ENCODE data around the gene ZNF683.
"Not testable (repeated sequence)": the region's sequence is repeated elsewhere in the genome, so short reads cannot be mapped to it uniquely, and the experiment has no call there.

Gene ZNF683

GRCh38 chr1:26372611-26373010 is at the start of gene ZNF683:
Gene ZNF683, minus strand, starts transcription at chr1:26372750. Its CDS starts 4,179 bp downstream, at chr1:26368571.
- H3K79me2 ChIP-seq (ENCODE audit: low read length); H3F3A ChIP-seq (ENCODE audit: insufficient read depth, low read length); H3K4me3 ChIP-seq (ENCODE audit: low read length); H3K9ac ChIP-seq (ENCODE audit: low read length); H3K9me2 ChIP-seq (replicated peaks; ENCODE audit: insufficient read depth, low read length); H3K4me2 ChIP-seq (ENCODE audit: low read depth, low read length); H3K27ac ChIP-seq (ENCODE audit: low read length); H3K36me3 ChIP-seq (replicated peaks; ENCODE audit: insufficient read depth, low read length); H3K9me3 ChIP-seq (replicated peaks; ENCODE audit: insufficient read depth, low read length); DNase-seq; H2AFZ ChIP-seq (ENCODE audit: low read length); H3K4me1 ChIP-seq (ENCODE audit: low read length); H4K20me1 ChIP-seq (ENCODE audit: insufficient read depth, low read length): not testable (repeated sequence)
- peaks cover 13% of the 10 kb centered on the region for H3K27me3 ChIP-seq (replicated peaks; ENCODE audit: insufficient read depth, low read length)

DNA sequence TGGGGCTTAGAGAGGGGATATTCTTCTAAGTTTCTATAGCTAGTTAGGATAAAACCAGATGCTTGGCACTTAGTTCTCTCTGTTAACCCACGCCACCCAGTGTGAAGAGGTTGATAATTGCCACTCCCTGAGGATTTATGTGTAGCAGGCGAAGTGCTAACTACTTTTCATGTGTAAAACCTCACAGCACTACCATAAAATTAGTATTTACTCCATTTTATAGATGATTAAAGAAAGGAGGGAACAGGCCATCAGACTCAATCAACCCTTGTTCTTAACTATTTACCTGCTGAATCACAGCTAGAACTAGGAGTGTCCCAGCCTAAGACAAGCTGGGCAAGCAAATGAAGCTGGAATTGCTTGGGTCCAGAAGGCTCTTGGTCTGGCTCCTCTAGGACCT is 46.9 kb upstream of the ZNF683 start:
- TF ChIP-seq EZH2phosphoT487 (IDR thresholded peaks at IDR 0.05; ENCODE audit: low read length), result no peak
- TF ChIP-seq, protein P1, sequence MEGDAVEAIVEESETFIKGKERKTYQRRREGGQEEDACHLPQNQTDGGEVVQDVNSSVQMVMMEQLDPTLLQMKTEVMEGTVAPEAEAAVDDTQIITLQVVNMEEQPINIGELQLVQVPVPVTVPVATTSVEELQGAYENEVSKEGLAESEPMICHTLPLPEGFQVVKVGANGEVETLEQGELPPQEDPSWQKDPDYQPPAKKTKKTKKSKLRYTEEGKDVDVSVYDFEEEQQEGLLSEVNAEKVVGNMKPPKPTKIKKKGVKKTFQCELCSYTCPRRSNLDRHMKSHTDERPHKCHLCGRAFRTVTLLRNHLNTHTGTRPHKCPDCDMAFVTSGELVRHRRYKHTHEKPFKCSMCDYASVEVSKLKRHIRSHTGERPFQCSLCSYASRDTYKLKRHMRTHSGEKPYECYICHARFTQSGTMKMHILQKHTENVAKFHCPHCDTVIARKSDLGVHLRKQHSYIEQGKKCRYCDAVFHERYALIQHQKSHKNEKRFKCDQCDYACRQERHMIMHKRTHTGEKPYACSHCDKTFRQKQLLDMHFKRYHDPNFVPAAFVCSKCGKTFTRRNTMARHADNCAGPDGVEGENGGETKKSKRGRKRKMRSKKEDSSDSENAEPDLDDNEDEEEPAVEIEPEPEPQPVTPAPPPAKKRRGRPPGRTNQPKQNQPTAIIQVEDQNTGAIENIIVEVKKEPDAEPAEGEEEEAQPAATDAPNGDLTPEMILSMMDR (IDR thresholded peaks at IDR 0.05; ENCODE audit: low read length), result no peak
- TF ChIP-seq EZH2 (optimal IDR thresholded peaks at IDR 0.05; ENCODE audit: low read depth, low read length), result no peak
- Histone ChIP-seq H3F3A (ENCODE audit: insufficient read depth, low read length) (no peaks in the 10 kb centered on the region), H3K79me2 (ENCODE audit: low read length) (no peaks in the 10 kb centered on the region), H3K27me3 (replicated peaks; ENCODE audit: insufficient read depth, low read length) (peaks cover 34% of the 10 kb centered on the region), H2AFZ (ENCODE audit: low read length) (no peak overlapping the region), H3K4me2 (ENCODE audit: low read depth, low read length) (no peak overlapping the region), H4K20me1 (ENCODE audit: insufficient read depth, low read length) (no peaks in the 10 kb centered on the region), H3K9me2 (replicated peaks; ENCODE audit: insufficient read depth, low read length) (no peaks in the 10 kb centered on the region), H3K9me3 (replicated peaks; ENCODE audit: insufficient read depth, low read length) (no peaks in the 10 kb centered on the region), H3K36me3 (replicated peaks; ENCODE audit: insufficient read depth, low read length) (no peaks in the 10 kb centered on the region), H3K27ac (ENCODE audit: low read length) (no peak overlapping the region), H3K4me1 (ENCODE audit: low read length) (no peaks in the 10 kb centered on the region), H3K9ac (ENCODE audit: low read length) (no peak overlapping the region), H3K4me3 (ENCODE audit: low read length) (no peak overlapping the region)
- no peak for DNase-seq

GRCh38 chr1:26418865-26419349 is 46.4 kb upstream of the ZNF683 start:
- Histone ChIP-seq H4K20me1 (ENCODE audit: insufficient read depth, low read length) (no peaks in the 10 kb centered on the region), H3K4me3 (ENCODE audit: low read length) (no peak overlapping the region), H3K4me1 (ENCODE audit: low read length) (no peaks in the 10 kb centered on the region), H3F3A (ENCODE audit: insufficient read depth, low read length) (no peaks in the 10 kb centered on the region), H2AFZ (ENCODE audit: low read length) (no peak overlapping the region), H3K9me2 (replicated peaks; ENCODE audit: insufficient read depth, low read length) (no peaks in the 10 kb centered on the region), H3K27ac (ENCODE audit: low read length) (no peak overlapping the region), H3K9me3 (replicated peaks; ENCODE audit: insufficient read depth, low read length) (no peaks in the 10 kb centered on the region), H3K9ac (ENCODE audit: low read length) (no peak overlapping the region), H3K36me3 (replicated peaks; ENCODE audit: insufficient read depth, low read length) (no peaks in the 10 kb centered on the region), H3K79me2 (ENCODE audit: low read length) (no peaks in the 10 kb centered on the region), H3K4me2 (ENCODE audit: low read depth, low read length) (no peak overlapping the region), H3K27me3 (replicated peaks; ENCODE audit: insufficient read depth, low read length) (peaks cover 39% of the 10 kb centered on the region)
- TF ChIP-seq EZH2 (optimal IDR thresholded peaks at IDR 0.05; ENCODE audit: low read depth, low read length) (no peak), EZH2phosphoT487 (IDR thresholded peaks at IDR 0.05; ENCODE audit: low read length) (no peak)
- TF ChIP-seq, protein P1 (IDR thresholded peaks at IDR 0.05; ENCODE audit: low read length), result no peak
- no peak for DNase-seq

- peak; percentile 78 for DNase-seq
- H3K27ac ChIP-seq (ENCODE audit: low read length), result no peak overlapping the region
- H3K4me3 ChIP-seq (ENCODE audit: low read length), result no peak overlapping the region
- no peaks in the 10 kb centered on the region for H3K36me3 ChIP-seq (replicated peaks; ENCODE audit: insufficient read depth, low read length)
- H2AFZ ChIP-seq (ENCODE audit: low read length), result no peak overlapping the region
- no peaks in the 10 kb centered on the region for H3K9me3 ChIP-seq (replicated peaks; ENCODE audit: insufficient read depth, low read length)
- no peak overlapping the region for H3K9ac ChIP-seq (ENCODE audit: low read length)
- H4K20me1 ChIP-seq (ENCODE audit: insufficient read depth, low read length), result no peaks in the 10 kb centered on the region
- no peaks in the 10 kb centered on the region for H3F3A ChIP-seq (ENCODE audit: insufficient read depth, low read length)
- H3K9me2 ChIP-seq (replicated peaks; ENCODE audit: insufficient read depth, low read length), result no peaks in the 10 kb centered on the region
- H3K79me2 ChIP-seq (ENCODE audit: low read length), result no peaks in the 10 kb centered on the region
- H3K4me2 ChIP-seq (ENCODE audit: low read depth, low read length), result no peak overlapping the region
- peaks cover 56% of the 10 kb centered on the region for H3K27me3 ChIP-seq (replicated peaks; ENCODE audit: insufficient read depth, low read length)
- TF ChIP-seq, protein P1 (IDR thresholded peaks at IDR 0.05; ENCODE audit: low read length), result peak; percentile 83
- TF ChIP-seq EZH2phosphoT487 (IDR thresholded peaks at IDR 0.05; ENCODE audit: low read length), result no peak
- no peaks in the 10 kb centered on the region for H3K4me1 ChIP-seq (ENCODE audit: low read length)
Observed at GRCh38 chr1:26417111-26417759, 44.7 kb upstream of the ZNF683 start.
